Fibroblast of mammary gland (primary cell): ENCODE results near the gene ZNF747.

ENCODE experiments used
- DNase-seq: peaks from one replicate; pipeline ENCODE4 v3.0.0-alpha.2; 2010; ENCODE audit warnings: low read depth
- H3K4me3 ChIP-seq: 2 replicates; pipeline ENCODE4 v1.5.1; 2011; ENCODE audit warnings: low read depth, mild to moderate bottlenecking, low read length, moderate library complexity; ENCODE audit not compliant: control insufficient read depth
- CTCF ChIP-seq: conservative IDR thresholded peaks from 2 replicates; pipeline ENCODE4 v1.5.1; 2011; ENCODE audit warnings: low read depth, low read length, inconsistent platforms; ENCODE audit not compliant: control insufficient read depth, insufficient read depth

The ZNF747 gene

GRCh38 chr16:30491229-30491628 lies 43.4 kb downstream of the ZNF747 start:
- H3K4me3 ChIP-seq, result no peak overlapping the region
- DNase-seq, result no peak
- TF ChIP-seq CTCF, result no peak

GRCh38 chr16:30490210-30490609 lies 44.4 kb downstream of the ZNF747 start:
- no peak overlapping the region for H3K4me3 ChIP-seq
- no peak for TF ChIP-seq CTCF
- DNase-seq, result no peak

DNA sequence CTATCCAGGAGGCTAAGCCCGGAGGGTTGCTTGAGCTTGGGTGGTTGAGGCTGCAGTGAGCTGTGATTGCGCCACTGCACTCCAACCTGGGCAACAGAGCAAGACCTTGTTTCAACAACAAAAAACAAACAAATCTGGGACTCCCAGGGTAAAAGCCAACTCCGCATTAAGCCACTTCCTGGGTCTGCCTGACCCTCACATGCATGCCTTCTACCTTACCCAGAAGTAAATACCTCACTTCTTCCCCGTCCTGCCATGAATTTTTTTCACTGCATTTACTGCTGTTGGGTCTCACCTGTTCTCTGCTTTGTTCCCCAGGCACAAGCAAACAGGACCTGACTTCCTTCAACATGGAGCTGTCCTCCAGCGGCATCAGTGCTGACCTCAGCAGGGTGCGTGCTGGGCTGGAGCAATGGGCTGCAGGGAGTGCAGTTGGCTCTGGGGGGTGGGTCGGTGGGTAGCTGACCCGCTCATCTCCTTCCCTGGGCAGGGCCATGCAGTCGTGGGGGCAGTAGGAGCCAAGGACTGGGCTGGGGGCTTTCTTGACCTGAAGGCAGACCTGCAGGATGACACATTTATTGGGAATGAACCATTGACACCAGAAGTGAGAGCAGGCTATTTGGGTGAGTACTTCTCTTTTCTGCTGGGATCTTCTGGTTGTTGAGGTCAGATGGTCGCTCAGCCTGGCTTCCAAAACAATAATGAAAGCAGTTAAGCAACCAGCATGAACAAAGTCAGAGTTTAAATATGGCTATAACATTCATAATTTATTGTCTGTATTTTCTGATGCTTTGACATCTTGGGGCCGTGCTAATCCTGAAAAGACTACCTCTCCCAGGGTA lies 45.7 kb downstream of the ZNF747 start:
- no peak for DNase-seq
- TF ChIP-seq CTCF, result no peak
- no peak overlapping the region for H3K4me3 ChIP-seq

GRCh38 chr16:30485818-30486436 lies 48.7 kb downstream of the ZNF747 start:
- DNase-seq, result no peak
- TF ChIP-seq CTCF, result no peak
- H3K4me3 ChIP-seq, result no peak overlapping the region

DNA sequence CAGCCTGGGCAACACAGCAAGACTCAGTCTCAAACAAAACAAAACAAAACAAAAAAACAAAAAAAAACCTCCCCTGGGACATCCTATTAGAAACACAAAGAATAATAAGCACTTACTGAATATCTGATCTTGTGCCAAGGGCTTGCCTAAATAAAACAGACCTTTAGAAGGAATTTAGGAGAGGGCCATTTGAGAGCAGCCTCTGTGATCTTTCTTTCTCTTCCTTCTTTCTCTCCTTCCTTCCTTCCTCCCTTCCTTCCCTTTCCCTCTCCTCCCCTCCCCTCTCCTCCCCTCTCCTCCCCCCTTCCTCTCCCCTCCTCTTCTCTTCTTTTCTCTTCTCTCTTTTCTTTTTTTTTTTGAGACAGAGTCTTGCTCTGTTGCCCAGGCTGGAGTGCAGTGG lies 49.8 kb downstream of the ZNF747 start:
- no peak overlapping the region for H3K4me3 ChIP-seq
- no peak for DNase-seq
- TF ChIP-seq CTCF, result no peak

- H3K4me3 ChIP-seq, result no peak overlapping the region
- peak; percentile 9 for DNase-seq
- TF ChIP-seq CTCF, result peak; percentile 36
Measured at GRCh38 chr16:30482366-30482765, 52.3 kb downstream of the ZNF747 start.
